HG03097 (cell line): ENCODE data around the gene TGFB2.
"Not testable (repeated sequence)": the region's sequence is repeated elsewhere in the genome, so short reads cannot be mapped to it uniquely, and the experiment has no call there.

Experiments used
- ATAC-seq: cut with Tn5 transposase; IDR thresholded peaks from one replicate; pipeline ENCODE4 v1.9.1; 2021; ENCODE audit not compliant: unreplicated experiment, low FRiP score

Gene TGFB2

DNA sequence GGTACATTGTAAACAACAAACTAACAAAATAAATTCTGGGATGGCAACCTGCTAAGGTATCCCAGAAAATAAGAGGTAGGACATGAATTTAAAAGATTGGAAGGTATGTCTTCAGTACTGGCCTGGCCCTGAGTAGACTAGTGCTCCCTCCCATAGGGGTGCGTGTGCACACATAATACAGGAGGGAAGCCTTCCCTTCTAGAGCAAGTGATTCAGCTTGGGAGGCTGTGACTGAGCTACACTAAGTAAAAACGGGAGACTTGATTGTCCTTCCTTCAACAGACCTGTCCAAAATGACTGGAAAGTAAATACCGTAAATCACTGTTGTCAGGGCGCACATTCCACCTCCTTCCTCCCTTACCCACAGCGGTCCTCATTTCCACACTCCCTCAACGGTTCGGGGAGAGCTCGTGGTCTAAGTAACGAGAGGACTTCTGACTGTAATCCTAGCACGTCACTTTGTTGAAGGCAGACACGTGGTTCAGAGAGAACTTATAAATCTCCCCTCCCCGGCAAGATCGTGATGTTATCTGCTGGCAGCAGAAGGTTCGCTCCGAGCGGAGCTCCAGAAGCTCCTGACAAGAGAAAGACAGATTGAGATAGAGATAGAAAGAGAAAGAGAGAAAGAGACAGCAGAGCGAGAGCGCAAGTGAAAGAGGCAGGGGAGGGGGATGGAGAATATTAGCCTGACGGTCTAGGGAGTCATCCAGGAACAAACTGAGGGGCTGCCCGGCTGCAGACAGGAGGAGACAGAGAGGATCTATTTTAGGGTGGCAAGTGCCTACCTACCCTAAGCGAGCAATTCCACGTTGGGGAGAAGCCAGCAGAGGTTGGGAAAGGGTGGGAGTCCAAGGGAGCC, at the start of gene TGFB2:
Gene TGFB2, plus strand, starts transcription at position 523 of the 859 bp plus-strand sequence. CDS start 1,366 bp downstream, outside the sequence.
- ATAC-seq, result peak; percentile 39

DNA sequence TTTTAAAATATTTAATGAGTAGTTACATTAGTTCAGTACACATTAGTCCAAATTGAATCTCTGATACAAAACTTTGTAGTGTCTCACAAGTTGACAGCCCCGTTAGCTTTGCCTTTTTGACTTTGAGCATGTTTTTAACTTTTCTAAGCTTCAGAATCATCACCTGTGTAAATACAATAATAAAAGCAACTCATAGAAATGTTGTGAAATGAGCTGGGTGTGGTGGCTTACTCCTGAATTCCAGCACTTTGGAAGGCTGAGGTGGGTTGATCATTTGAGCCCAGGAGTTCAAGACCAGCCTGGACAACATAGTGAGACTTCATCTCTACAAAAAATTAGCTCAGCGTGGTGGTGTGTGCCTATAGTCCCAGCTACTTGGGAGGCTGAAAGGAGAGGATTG, 49.0 kb upstream of the TGFB2 start:
- no peak for ATAC-seq

DNA sequence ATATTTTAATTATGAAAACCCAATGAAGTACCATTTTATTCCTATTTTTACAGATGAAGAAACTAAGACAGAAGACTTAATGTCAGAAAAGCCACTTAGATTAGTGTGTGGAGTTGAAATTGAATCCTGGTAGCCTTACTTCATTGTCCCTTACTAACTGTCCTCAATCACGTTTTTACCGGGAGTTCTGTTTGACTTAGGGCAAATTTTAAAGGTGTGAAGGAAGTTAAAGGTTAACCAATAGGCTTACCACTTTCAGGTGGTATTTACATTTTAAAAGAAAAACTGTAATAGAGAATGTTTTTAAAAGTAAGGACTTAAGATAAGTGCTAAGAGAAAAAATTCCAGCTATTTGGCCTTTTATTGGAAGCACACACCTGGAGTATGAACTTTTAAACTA, 47.7 kb upstream of the TGFB2 start:
- ATAC-seq, result no peak

DNA sequence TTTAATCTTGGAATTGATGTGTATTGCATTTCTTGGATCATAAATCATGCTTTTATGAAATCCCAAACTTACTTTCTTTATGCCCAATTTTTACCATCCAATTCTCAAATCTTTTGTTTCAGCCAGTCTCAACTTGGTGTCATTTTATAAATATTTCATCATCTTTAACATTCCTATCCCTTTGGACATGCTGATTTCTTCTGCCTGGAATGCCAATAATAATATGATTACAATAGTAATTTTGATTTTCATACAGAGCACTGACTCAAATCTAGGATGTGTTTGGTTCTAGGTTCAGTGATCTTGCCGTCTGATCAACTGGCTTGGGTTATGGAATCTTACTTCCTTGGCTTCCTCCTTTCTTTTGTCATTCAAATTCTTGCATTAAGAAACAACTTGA, 47.3 kb upstream of the TGFB2 start:
- ATAC-seq, result no peak

DNA sequence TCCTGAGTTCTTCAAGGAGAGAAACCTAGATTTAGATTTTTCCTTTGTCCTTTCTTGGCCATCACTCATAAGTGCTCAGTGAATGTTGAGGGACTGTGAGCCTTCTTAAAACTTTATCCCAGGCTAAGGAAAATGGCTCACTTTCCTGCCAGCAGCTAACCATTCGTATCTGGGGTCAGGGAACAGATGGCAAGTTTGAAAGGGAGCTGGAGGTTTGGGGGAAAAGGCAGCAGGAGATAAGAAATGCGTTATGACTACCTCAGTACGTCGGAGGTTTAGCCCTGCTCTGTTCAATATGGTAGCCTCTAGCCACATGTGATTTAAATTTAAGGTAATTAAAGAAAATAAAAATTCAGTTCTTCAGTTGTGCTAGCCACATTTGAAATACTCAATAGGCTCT, 46.7 kb upstream of the TGFB2 start:
- no peak for ATAC-seq

DNA sequence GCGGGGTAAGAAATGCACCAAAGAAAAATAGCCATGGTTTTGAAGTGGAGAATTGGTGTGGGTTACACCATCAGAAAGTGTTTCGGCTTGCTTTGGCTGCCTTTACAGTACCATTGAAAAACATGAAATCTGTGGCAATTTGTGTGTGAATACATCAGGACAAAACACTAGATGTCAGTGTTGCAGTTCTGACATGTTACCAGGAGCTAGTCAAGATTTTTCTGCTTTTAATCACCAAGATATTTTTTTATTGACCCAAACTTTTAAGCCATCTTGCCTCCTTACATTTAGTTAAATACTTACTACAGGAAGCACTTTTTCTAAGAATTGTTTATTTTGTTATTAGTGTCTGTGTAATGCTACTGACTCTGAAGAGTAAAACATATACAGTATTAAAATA, 45.7 kb upstream of the TGFB2 start:
- no peak for ATAC-seq

DNA sequence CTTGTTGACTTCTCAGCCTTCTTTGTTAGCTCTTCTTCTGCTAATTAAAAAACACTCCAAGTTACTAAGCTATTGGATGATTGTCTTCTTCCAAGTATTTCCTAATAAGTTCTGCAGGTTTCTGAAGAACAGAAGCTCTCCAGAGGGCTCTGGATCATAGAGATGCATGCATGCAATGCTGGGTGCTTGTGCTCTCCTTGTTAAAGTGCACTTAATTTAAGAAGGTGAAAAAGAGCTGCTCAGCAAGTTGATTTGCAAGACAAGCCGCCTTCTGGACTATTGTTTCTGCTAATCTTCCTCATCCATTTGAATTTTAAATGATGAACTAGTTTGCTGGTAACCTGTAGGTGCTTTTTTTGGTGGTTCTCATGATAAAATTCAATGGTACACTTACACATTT, 43.9 kb upstream of the TGFB2 start:
- no peak for ATAC-seq

DNA sequence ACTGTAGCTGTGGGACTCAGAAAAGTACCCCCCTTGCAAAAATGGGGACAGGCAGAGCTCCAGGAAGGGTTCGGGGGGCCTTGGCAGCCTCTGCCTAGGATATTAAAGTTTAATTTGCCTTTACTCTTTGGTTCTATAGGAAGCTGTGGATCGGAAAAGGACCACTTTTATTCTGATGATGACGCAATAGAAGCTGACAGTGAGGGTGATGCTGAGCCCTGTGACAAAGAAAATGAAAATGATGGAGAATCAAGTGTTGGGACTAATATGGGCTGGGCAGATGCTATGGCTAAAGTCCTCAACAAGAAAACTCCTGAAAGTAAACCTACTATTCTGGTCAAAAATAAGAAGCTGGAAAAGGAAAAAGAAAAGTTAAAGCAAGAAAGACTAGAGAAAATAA, 43.0 kb upstream of the TGFB2 start:
- ATAC-seq, result no peak

GRCh38 chr1:218303176-218303879, 41.8 kb upstream of the TGFB2 start:
- no peak for ATAC-seq

GRCh38 chr1:218304281-218305039, 40.7 kb upstream of the TGFB2 start:
- peak; percentile 53 for ATAC-seq

DNA sequence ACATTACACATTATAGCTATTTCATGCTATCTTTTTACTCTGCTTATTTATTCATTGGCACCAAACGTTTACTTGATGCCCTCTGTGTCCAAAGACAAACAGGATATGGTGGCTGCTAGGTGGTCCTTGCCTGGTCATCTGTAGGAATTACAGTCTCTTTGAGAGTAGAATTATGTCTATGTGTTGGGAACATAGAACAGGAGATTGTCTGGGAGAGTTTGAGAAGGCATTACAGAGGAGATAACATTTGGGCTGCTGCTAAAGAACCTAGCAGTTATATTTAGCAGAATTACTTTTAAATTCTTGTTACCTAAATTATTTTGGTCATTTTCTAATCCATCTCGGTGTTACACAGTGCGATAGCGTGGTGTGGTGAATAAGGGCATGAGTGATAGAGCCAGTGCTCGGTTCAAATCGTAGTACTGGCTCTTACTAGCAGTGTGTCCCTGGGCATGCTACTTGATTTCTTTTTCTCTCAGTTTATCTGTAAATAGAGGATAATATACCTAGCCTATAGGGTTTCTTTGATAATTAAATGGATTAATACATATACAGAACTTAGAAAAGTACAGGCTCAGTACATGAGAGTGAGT, 39.6 kb upstream of the TGFB2 start:
- ATAC-seq, result no peak

- ATAC-seq, result no peak
These were observed 32.6 kb upstream of the TGFB2 start for GRCh38 chr1:218312509-218312908.

GRCh38 chr1:218314316-218314715, 30.8 kb upstream of the TGFB2 start:
- no peak for ATAC-seq

- ATAC-seq, result no peak
These were observed 29.5 kb upstream of the TGFB2 start for GRCh38 chr1:218315638-218316037.

GRCh38 chr1:218317061-218317460, 28.1 kb upstream of the TGFB2 start:
- ATAC-seq, result no peak

- not testable (repeated sequence) for ATAC-seq
These were observed 25.0 kb upstream of the TGFB2 start for GRCh38 chr1:218320182-218320581.

GRCh38 chr1:218322762-218323161, 22.4 kb upstream of the TGFB2 start:
- ATAC-seq, result no peak

- ATAC-seq, result no peak
These were observed 21.4 kb upstream of the TGFB2 start for GRCh38 chr1:218323568-218324225.

DNA sequence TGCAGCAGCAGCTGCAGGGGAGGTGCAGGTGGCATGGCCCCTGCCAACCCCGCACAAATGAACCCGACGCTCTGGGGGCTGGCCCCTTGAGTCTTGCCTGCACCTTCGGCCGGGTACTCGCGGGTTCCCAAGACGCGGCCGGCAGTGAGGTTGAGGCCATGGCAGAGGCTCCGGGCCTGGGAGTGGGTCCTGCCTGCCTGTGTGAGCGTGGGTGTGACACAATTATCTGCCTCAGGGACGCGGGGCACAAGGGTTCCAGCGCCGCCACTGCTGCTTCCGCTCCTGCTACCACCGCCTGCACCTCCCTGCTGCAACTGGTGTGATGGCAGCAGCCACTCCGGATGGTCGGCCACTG, 20.9 kb upstream of the TGFB2 start:
- ATAC-seq, result no peak

- no peak for ATAC-seq
These were observed 16.4 kb upstream of the TGFB2 start for GRCh38 chr1:218328769-218329168.
